Cardiac septum (tissue), 1 donor: ENCODE measurements around the gene CELF5. TPM values are rescaled to one million over a fixed set of nuclear protein-coding genes. Genes with fewer than 3 reads are reported as not detected.
"Not testable (repeated sequence)": the region's sequence is repeated elsewhere in the genome, so short reads cannot be mapped to it uniquely, and the experiment has no call there.

ENCODE experiments used
- DNase-seq: peaks from one replicate; pipeline ENCODE4 v3.0.0-alpha.2; 2020; ENCODE audit warnings: low spot score
- intact Hi-C: fragments of 100-400 bp; cut with DNase I; formaldehyde crosslinking; loops from one replicate; pipeline ENCODE4 v1.14.0; 2022
- total RNA-seq: library from RNA; stranded (reverse); fragmentation: NEBNext Ultra II Directional; extraction: Animal tissue kit (Norgen Biotek cat#: 25700); gene quantifications from one replicate; pipeline ENCODE4 v1.2.1, GENCODE V29; 2021
- donor health status: DM: no; HTN: no; CAD: no.

Gene CELF5
- total RNA-seq, 1 donor from 2014 or later = not detected

- peak; percentile 87 for DNase-seq
- intact Hi-C loops = loop anchor here (10.0 kb wide), 1 partner anchor 246 kb away; no protein-coding TSS in a partner anchor
Measured at GRCh38 chr19:3188627-3189596, 35.5 kb upstream of the CELF5 start.

GRCh38 chr19:3189702-3190469 lies 34.6 kb upstream of the CELF5 start:
- no peak for DNase-seq
- intact Hi-C loops = loop anchor here (10.0 kb wide), 1 partner anchor 245 kb away; no protein-coding TSS in a partner anchor

GRCh38 chr19:3190470-3190770 lies 34.0 kb upstream of the CELF5 start:
- DNase-seq = no peak
- intact Hi-C loops = no loop called here

DNA sequence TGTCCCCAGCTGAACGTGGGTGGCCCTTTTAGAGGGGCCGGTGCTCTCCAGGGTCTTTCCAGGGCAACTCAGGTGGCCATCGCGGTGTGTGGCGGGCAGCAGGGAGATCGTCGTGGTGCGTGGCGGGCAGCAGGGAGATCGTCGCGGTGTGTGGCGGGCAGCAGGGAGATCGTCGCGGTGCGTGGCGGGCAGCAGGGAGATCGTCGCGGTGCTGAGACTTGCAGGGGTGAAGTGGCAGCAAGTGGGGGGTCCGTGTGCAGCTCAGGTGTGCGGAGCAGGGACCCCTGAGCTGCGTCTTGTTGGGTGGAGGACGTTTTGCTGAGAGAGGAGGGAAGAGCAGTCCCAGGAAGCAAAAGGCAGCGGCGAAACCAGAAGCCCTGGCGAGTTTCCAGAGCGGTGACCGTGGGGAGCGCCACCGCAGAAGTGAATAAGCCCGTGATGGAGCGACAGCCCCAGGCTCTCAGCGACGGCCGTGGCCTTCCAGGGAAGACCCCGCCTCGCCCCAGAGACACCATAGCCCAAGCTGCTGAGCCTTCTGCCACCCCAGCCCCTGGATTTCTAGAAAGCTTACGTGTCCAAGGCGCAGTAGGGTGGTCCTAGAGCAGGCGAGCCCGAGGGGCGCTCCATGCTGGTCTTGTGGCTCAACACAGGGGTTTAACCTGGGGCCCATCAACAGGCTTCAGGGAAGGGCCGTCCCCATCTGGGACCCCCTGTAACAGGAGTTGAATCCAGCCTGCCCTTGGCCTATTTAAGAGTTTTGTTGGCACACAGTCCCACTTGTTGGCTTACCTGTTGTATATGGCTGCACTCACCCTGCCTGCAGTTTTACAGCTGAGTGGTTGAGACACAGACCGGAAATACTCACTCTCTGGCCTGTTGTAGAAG lies 33.3 kb upstream of the CELF5 start:
- intact Hi-C loops = no loop called here
- DNase-seq = no peak

DNA sequence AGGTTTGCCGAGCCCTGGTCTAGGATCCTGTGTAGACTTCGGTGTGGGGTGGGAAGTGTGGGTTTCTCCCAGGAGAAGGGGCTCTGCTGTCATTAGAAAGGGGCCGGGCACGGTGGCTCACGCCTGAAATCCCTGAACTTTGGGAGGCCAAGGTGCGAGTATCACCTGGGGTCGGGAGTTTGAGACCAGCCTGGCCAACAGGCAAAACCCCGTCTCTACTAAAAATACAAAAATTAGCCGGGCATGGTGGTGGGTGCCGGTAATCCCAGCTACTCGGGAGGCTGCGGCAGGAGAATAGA lies 32.7 kb upstream of the CELF5 start:
- DNase-seq, intact Hi-C loops: not testable (repeated sequence)

DNA sequence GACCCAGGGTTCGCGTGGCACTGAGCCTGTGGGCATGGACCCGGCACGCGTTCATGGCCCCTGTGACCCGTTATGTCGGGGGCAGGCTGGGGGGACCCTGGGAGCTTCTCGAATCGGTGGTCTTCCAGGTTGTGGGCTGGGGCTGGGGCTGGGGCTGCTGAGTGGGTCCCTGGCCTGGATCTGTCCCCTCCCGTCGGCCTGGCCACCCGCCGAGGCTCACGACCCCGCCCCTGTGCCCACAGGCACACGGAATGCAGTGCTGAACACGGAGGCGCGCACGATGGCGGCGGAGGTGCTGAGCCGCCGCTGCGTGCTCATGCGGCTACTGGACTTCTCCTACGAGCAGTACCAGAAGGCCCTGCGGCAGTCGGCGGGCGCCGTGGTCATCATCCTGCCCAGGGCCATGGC lies 32.2 kb upstream of the CELF5 start:
- intact Hi-C loops = no loop called here
- no peak for DNase-seq

DNA sequence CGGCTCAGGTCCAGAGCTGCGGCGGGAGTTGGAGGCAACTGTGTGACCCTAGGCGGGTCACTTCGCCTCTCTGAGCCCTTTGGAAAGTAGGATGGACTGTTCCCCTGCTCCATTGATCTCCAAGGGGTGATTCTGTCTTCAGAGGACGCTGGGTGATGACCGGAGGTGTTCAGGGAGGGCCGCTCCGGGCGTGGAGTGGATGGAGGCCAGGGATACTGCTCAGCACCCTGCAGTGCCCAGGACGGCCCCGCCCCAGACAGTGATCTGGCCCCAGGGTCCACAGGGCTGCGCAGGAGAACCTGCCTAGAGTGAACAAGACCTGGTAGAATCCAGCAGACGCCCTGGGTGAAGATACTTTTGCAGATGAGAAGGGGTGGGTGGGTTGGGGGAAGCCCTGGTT lies 31.8 kb upstream of the CELF5 start:
- no peak for DNase-seq
- intact Hi-C loops = no loop called here

- no peak for DNase-seq
- intact Hi-C loops = no loop called here
Measured at GRCh38 chr19:3193256-3194105, 31.0 kb upstream of the CELF5 start.

- DNase-seq = no peak
- intact Hi-C loops = no loop called here
Measured at GRCh38 chr19:3194106-3195087, 30.1 kb upstream of the CELF5 start.

GRCh38 chr19:3196064-3196932 lies 28.2 kb upstream of the CELF5 start:
- intact Hi-C loops = no loop called here

GRCh38 chr19:3196933-3197205 lies 27.6 kb upstream of the CELF5 start:
- no peak for DNase-seq
- intact Hi-C loops = no loop called here

More at GRCh38 chr19:3196064-3196932, 28.2 kb upstream of the CELF5 start:
- no peak for DNase-seq

GRCh38 chr19:3198901-3199700 lies 25.4 kb upstream of the CELF5 start:
- intact Hi-C loops = no loop called here
- DNase-seq = no peak

GRCh38 chr19:3201072-3201700 lies 23.3 kb upstream of the CELF5 start:
- intact Hi-C loops = no loop called here
- no peak for DNase-seq

DNA sequence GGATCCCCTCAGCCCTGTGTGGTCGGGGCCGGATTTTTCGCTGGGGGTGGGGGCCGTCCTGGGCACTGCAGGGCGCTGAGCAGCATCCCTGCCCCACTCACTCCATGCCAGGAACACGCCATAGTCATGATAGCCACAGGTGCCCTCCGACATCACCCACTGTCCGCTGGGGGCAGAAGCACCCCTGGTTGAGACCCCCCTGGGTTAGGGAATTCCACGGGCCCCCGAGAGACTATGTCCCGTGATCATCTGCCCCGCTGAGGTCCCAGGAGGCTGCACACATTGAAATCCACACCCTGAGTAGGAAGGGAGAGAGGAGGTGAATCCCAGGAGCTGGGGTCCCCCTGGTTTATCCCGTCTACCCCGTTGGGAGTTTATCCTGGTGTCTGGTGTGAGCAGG lies 22.6 kb upstream of the CELF5 start:
- DNase-seq = no peak
- intact Hi-C loops = no loop called here

DNA sequence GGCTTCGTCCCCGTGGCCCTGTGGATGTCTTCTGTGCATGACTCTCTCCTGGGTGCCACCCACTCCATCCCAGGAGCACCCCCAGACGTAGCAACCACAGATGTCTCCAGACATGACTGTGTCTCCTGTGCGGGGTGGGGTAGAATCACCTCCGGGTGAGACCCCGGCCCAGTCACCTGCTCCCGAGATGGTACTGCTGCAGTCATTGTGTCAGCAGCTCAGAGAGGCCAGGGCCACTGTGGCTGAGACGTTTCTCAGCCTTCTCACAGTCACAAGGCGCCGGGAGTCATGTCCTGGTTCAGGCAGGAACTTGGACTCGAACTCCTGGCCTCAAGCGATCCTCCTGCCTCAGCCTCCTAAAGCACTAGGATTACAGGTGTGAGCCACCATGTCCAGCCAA lies 22.1 kb upstream of the CELF5 start:
- intact Hi-C loops = no loop called here
- no peak for DNase-seq

DNA sequence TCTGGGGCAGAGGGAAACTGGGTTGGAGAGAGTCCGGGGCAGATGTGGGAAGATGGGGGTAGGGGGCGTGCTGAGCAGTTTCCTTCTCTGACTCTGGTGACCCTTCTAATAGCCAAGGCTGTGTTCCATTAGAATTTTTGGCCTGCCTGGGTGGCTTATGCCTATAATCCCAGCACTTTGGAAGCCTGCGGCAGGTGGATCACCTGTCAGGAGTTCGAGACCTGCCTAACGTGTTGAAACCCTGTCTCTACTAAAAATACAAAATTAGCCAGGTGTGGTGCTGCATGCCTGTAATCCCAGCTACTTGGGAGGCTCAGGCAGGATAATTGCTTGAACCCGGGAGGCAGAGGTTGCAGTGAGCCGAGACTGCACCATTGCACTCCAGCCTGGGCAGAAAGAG lies 21.6 kb upstream of the CELF5 start:
- DNase-seq, intact Hi-C loops: not testable (repeated sequence)
